Hepatic stellate cell (primary cell): ENCODE measurements around the gene WWOX.
"Not testable (repeated sequence)": the region's sequence is repeated elsewhere in the genome, so short reads cannot be mapped to it uniquely, and the experiment has no call there.

Experiments used
- DNase-seq: peaks from one replicate; pipeline ENCODE4 v3.0.0; 2011; ENCODE audit warnings: low spot score

The WWOX gene

GRCh38 chr16:78583441-78583840 lies 484.0 kb downstream of the WWOX start:
- no peak for DNase-seq

DNA sequence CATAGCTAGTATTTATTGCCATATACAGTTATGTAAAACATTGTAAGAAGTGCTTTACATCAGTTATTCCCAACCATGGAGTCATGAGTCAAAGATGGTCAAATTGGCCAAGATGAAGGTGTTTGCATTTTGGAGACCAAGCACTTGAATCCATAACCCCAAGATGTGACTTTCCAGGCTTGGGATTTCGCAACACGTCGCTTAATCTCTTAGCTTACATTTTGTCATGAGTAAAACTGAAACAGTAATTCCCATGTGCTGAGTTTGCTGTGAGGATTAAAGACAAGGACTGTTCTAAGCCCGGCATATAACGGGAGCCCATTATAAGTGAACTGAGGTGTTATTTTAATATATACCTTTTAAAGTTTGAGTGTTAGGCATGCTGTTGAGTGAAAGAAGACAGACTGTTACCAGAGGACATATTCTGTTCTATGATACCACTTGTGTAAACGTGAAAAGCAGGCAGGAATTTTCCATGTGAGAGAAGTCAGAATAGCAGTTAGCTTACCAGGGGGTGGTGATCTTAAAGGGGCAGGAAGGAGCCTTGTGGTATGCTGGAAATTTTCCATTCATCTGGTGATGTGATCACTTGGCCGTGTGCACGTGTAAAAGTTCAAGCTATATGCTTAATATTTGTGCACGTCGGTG lies 484.9 kb downstream of the WWOX start:
- DNase-seq = no peak

DNA sequence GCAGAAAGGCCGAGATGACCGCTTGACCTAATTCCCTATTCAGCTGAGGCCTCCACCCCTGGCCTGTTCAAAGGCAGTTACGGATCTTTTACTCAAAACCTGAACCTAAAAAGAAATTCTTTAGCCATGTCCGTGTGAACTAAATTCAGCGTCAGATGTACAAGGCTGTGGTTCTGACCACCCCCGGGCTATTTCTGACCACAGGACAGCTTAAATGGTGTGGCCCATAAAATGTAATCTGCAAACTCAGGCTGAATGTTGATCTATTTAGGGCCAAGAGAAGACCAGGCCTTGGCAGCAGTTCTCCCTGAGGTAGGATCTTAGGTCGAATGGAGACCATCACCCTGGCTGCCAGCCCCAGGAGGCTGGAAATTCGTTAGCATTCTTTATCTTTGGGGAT lies 485.5 kb downstream of the WWOX start:
- DNase-seq = no peak

- no peak for DNase-seq
Measured at GRCh38 chr16:78589331-78589730, 489.9 kb downstream of the WWOX start.

- no peak for DNase-seq
Measured at GRCh38 chr16:78591682-78592103, 492.2 kb downstream of the WWOX start.

DNA sequence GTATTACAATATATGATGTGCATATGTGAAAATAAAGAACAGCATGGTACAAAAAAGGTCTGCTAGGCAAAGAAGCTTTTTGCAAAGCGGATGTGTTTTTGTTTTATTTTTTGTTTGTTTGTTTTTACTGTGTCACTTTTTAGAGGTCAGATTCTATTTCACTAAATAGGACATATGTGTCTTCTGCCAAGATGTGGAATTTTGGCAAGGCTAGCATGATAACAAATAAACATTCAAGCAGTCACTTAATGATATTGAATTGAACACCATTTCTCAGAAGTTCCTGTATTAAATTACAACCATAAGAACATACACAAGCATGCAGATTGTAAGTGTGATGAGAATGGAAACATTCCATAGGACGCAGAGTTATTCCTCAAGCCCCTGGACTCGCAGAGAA lies 492.7 kb downstream of the WWOX start:
- no peak for DNase-seq

DNA sequence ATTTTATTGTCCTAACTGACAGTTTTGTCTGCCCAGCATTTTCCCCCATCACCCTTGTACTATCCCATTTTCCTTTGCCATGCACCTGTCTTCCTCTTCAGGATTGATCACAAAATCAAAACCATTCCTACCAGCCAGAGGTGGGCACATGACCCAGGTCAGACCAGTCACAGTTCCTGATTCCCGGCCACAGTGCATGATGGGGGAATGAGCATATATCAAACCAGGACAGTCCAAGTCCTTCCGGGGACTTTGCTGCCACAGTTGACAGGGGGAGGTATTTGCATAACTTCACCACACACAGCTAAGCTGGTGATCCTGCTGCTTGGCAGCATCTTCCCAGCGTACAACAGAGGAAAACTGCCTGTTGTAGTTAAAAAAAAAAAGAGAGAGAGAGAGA lies 493.9 kb downstream of the WWOX start:
- DNase-seq = no peak

DNA sequence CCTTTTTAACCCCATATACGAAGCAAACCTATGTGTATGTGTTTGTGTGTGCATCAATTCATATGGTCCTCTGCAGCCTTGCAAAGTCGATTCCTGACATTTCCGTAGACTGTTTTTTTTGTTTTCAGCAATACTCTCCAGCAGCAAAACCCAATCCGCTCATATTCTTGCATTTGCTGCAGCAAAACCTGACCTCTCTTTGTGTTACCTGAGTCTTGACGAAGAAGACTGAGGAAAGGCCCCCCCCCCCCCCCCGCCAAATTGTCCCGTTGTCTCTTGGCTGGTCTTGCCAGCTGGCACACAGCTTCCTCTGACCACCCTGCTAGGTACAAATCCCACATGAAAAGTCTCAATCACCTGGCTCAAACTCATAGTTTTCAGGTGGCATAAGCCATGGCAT lies 494.7 kb downstream of the WWOX start:
- no peak for DNase-seq

DNA sequence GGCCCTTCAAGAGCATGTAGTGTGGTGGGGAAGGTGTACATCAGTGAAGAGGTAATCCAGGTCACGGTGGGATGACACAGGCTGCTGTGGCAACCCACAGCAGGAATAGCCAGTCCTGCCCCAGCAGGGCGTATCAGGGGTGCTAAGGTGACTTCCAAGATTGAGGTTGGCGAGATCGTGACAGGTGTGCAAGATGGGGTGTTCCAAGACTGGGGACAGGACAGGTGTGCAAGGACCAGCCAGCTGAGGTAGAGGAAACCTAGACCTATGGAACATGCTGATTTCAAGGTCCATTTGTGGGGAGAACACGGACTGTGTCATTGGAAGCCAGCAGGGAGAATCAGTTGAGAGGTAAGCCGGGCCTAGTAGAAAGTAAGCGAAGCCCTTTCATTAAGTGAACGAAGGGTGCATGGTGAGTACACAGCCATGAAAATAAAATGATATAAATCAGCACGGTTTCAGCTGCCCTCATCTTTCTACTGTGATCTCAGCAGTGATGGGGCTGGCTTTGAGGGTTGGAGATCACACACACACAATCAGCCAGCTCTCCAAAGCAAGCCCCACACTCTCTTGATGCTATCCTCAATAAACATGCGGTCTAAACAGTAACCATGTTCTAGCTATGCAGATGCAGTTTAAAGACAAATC lies 497.0 kb downstream of the WWOX start:
- DNase-seq = no peak

DNA sequence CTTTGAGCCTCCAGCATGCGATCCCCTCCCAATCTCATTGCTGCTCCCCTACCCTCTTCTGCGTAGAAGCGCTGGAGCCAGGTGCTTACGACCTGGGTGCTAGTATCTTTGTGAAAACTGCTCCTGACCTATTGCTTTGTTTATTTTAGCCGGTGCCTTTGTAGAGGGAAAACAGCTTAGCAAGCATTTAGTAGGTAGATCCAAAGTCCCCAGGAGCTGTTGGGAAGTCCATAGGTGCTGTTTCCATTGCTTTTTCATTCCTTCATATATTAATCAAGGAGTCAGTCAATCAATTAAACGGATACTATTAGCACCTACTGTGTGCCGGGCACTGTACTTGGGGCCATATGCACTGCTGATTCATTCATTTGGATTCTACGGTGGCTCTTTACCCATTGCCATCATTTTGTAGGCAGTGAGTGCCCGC lies 497.6 kb downstream of the WWOX start:
- no peak for DNase-seq

- DNase-seq = no peak
Measured at GRCh38 chr16:78597809-78598570, 498.5 kb downstream of the WWOX start.

DNA sequence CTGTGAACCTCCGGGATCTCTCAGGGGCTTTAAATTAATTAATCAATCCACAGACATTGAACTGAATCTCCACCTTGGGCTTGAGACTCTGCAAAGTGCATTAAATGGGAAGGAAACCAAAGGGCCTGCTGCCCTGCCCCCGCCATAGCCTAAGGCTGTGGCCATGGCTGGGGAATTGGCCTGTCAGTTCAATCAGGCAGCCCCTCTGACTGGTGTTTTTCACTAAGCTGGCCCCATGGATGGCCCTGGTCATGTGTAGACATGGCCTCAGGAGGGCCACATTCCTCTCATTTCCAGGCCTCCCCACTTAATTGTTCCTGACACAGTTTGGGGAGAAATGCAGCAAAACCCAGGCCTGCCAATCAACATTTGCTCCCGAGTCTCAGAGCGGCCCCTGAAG lies 499.8 kb downstream of the WWOX start:
- DNase-seq = no peak

DNA sequence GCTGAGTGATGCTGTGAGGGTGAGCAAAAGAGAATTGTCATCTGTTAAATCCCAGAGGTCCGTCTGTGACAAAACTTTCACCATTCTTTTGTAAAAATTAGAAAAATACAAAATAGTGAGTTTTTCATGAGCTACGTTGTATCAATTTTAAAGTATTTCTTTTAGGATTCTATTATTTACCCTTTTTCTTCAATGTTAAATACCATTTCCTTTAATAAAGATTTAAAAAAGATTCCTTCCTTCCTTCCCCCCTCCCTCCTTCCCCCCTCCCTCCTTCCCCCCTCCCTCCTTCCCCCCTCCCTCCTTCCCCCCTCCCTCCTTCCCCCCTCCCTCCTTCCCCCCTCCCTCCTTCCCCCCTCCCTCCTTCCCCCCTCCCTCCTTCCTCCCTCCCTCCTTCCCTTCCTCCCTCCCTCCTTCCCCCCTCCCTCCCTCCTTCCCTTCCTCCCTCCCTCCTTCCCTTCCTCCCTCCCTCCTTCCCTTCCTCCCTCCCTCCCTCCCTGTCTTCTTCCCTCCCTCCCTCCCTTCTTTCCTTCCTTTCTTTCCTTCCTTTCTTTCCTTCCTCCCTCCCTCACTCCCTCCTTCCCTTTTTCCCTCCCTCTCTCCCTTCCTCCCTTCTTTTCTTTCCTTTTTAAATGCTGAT lies 505.1 kb downstream of the WWOX start:
- DNase-seq = not testable (repeated sequence)

- DNase-seq = no peak
Measured at GRCh38 chr16:78605548-78606101, 506.2 kb downstream of the WWOX start.

DNA sequence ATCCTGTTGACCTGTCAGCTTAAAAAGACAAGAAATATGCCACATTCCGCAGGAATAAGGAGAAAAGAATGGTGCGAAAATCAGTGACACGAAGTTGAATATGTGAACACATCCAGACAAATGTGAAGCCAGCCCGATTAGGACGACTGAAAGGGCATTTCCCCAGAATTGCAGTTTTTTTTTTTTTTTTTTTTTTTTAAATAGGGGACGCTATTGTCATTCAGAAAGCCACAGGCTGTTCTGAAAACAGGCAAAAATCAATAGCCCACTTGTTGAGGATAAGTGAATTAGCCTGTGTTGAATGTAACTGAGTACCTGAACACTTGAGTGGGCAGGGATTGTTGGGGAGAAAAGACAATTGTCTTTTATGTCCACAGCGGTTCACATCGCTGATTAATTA lies 507.1 kb downstream of the WWOX start:
- DNase-seq = no peak

GRCh38 chr16:78607022-78607421 lies 507.6 kb downstream of the WWOX start:
- DNase-seq = no peak

DNA sequence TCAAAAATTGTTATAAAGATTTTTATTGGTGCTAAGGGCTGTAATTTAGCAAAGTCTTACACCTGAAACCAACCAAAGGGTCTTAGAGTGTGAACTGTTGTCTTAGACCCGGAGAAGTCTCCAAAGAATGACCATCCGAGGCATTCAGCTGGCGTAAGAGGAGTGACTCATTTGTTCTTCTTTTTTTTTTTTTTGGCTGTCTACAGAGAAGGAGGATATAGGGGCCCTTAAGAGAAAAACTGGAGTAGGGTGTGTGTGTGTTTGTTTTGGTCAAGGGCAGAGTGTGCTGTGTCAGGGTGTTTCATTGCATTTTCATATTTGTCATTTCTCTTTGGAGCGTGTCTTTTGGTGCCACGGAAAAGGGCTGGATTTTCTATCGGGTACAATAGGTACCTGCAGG lies 508.0 kb downstream of the WWOX start:
- DNase-seq = no peak

GRCh38 chr16:78608305-78608776 lies 508.9 kb downstream of the WWOX start:
- DNase-seq = no peak

GRCh38 chr16:78609402-78610274 lies 510.2 kb downstream of the WWOX start:
- no peak for DNase-seq

DNA sequence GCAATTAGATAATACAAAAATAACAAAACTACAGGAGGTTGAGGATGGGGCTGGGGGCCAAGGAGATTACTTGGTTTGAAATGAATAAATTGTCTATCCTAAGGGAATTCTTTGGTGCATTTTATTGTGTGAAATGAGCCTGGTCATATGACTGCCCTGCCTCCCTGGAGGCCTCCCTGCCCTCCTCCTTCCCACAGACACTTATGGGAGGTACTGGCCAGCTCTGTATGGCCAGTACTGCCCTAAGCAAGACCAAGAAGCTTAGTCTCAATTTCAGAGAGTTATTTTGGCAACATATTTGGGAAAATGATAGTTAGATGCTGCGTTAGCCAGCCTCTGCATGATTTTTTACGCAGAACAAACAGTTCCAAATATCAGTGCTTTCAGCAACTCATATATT lies 511.9 kb downstream of the WWOX start:
- DNase-seq = no peak

- no peak for DNase-seq
Measured at GRCh38 chr16:78619811-78620210, 520.4 kb downstream of the WWOX start.
